HEK293T (cell line): ENCODE data around the gene BEGAIN.

ENCODE experiments used
- CTCF ChIA-PET: fragments of 350-600 bp; formaldehyde crosslinking; extraction: SDS; loops from one replicate; lab custom pipeline; 2021; ENCODE audit warnings: antibody characterized with exemption, inconsistent platforms; lab: Yijun Ruan, JAX
- POLR2A ChIA-PET: fragments of 350-600 bp; formaldehyde crosslinking; extraction: SDS; loops from one replicate; lab custom pipeline; 2020; ENCODE audit warnings: antibody characterized with exemption, inconsistent platforms; lab: Yijun Ruan, JAX
- DNase-seq: peaks from one replicate; pipeline ENCODE4 v3.0.0; 2012; ENCODE audit warnings: mixed read lengths; ENCODE audit errors: extremely low spot score
- ARNT ChIP-seq: fragments of 450-650 bp; IDR thresholded peaks from 2 replicates; pipeline ENCODE4 v1.6.1; 2017; ENCODE audit warnings: mild to moderate bottlenecking
- BHLHE40 ChIP-seq: fragments of 450-650 bp; IDR thresholded peaks from 2 replicates; pipeline ENCODE4 v1.6.1; 2016; ENCODE audit warnings: mild to moderate bottlenecking, moderate library complexity, borderline replicate concordance
- ELF4 ChIP-seq: fragments of 450-650 bp; IDR thresholded peaks from 2 replicates; pipeline ENCODE4 v1.6.1; 2017; ENCODE audit warnings: antibody characterized with exemption
- FOXA1 ChIP-seq: fragments of 450-650 bp; IDR thresholded peaks from 2 replicates; pipeline ENCODE4 v1.6.1; 2016; ENCODE audit warnings: mild to moderate bottlenecking
- FOXK2 ChIP-seq: fragments of 450-650 bp; IDR thresholded peaks from 2 replicates; pipeline ENCODE4 v1.6.1; 2016; ENCODE audit warnings: mild to moderate bottlenecking
- FOXM1 ChIP-seq: fragments of 450-650 bp; IDR thresholded peaks from 2 replicates; pipeline ENCODE4 v1.6.1; 2017; ENCODE audit warnings: mild to moderate bottlenecking, borderline replicate concordance
- HDGF ChIP-seq: fragments of 450-650 bp; IDR thresholded peaks from 2 replicates; pipeline ENCODE4 v1.6.1; 2017; ENCODE audit warnings: antibody characterized with exemption, borderline replicate concordance
- L3MBTL2 ChIP-seq: fragments of 450-650 bp; conservative IDR thresholded peaks from 2 replicates; pipeline ENCODE4 v1.6.1; 2016; ENCODE audit warnings: mild to moderate bottlenecking
- LEF1 ChIP-seq: fragments of 450-650 bp; IDR thresholded peaks from 2 replicates; pipeline ENCODE4 v1.6.1; 2017; ENCODE audit warnings: mild to moderate bottlenecking, borderline replicate concordance
- NFRKB ChIP-seq: fragments of 450-650 bp; IDR thresholded peaks from 2 replicates; pipeline ENCODE4 v1.6.1; 2016; ENCODE audit warnings: mild to moderate bottlenecking, moderate library complexity
- SP1 ChIP-seq: fragments of 450-650 bp; IDR thresholded peaks from 2 replicates; pipeline ENCODE4 v1.6.1; 2017
- SUZ12 ChIP-seq: fragments of 450-650 bp; IDR thresholded peaks from 2 replicates; pipeline ENCODE4 v1.6.1; 2016; ENCODE audit warnings: mild to moderate bottlenecking
- TARDBP ChIP-seq: fragments of 450-650 bp; IDR thresholded peaks from 2 replicates; pipeline ENCODE4 v1.6.1; 2016
- ZNF384 ChIP-seq: fragments of 450-650 bp; IDR thresholded peaks from 2 replicates; pipeline ENCODE4 v1.6.1; 2016
- TF ChIP-seq, protein P1 (sequence below): fragments of 450-650 bp; IDR thresholded peaks from 2 replicates; pipeline ENCODE4 v1.6.1; 2016

The BEGAIN gene

DNA sequence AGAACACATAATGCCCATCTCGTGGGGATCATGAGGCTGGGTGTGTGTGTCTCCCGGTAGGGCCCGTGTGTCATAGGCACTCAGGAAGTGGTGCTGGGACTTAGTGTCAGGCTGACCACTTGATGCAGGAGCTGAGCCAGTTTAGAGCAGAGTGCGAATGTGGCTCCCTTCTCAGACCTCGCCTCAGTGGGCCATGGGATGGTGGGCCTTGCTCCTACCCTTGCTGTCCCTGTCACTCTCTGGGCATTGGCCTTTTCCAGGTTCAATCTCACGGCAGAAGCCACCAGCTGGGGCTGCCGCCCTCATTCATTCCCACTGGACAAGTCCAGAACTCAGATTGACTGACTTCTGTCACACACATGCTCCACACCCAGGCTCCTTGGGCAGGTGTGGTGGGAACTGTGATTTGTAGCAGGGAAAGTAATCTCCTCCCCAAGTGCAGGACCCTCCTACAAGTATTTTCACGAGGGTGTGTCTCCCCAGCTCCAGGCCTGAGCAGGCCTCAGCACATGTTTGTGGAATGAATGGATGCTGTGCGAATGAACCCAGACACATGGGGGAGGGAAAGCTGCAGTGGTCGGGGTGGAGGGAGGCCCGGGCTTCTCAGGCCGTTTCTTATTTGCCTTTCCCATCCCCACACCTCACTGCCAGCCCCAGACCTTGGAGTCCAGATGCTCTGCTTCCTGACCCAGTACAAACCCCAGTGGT lies 54.9 kb downstream of the BEGAIN start:
- no peak for DNase-seq
- ChIA-PET POLR2A (no interaction called here), CTCF (no interaction called here)
- no peak for TF ChIP-seq ARNT
- TF ChIP-seq BHLHE40, result no peak
- TF ChIP-seq FOXM1, result no peak
- TF ChIP-seq FOXK2, result no peak
- no peak for TF ChIP-seq ZNF384
- TF ChIP-seq ELF4, result no peak
- TF ChIP-seq L3MBTL2, result no peak
- TF ChIP-seq TARDBP, result no peak

DNA sequence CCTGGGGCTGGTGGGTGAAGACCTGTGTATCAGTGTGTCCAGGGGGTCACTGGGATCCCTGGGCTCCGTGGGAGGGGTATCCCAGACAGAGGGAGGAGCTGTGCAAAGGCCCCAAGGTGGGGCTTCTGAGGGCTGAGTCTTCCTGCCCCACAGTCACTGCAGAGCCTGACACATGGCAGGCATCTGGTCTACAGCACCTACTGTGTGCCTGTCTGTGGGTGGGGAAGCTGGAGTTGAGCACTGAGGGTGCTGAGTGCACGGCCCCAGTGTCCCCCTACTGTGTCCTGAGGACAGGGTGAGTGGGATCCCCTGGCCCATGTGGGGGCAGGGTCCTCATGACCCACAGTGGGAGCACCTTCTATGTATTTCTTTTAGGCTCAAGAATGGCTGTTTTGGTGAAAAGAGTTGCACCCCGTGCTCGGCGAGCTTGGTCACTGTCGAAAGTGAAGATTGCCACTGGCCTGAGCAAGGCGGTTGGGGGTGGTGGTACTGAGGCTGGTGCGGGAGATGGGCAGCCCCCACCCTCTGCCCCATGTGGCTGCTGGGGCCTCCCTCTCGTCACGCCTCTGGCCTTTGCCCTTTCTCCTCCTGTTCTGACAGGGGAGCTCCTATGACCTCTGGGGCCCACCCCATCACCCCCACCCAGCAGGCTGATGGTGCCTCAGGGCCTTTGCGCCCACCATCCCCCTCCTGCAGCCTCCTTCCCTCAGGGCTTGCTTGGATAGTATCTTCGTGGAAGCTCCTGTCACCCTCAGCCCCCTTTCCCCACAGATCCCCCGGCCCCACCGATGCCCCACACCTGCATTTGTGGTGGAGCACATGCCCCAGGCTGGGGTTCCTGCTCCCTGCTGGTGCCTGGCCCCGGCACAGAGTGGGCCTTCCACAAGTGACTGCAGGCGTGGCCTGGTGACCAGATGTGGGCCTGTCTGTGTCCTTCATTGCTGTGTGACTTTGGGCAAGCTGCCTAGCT lies 55.8 kb downstream of the BEGAIN start:
- no peak for DNase-seq
- POLR2A ChIA-PET, result no interaction called here
- CTCF ChIA-PET, result interaction anchor here (0.6 kb wide), 1 partner anchor 58 kb away, joined by 3 read pairs; no protein-coding TSS in a partner anchor
- no peak for TF ChIP-seq SP1
- no peak for TF ChIP-seq FOXA1
- no peak for TF ChIP-seq ELF4
- TF ChIP-seq SUZ12, result no peak
- TF ChIP-seq TARDBP, result no peak
- TF ChIP-seq BHLHE40, result no peak
- TF ChIP-seq ARNT, result no peak
- no peak for TF ChIP-seq FOXK2
- no peak for TF ChIP-seq ZNF384

DNA sequence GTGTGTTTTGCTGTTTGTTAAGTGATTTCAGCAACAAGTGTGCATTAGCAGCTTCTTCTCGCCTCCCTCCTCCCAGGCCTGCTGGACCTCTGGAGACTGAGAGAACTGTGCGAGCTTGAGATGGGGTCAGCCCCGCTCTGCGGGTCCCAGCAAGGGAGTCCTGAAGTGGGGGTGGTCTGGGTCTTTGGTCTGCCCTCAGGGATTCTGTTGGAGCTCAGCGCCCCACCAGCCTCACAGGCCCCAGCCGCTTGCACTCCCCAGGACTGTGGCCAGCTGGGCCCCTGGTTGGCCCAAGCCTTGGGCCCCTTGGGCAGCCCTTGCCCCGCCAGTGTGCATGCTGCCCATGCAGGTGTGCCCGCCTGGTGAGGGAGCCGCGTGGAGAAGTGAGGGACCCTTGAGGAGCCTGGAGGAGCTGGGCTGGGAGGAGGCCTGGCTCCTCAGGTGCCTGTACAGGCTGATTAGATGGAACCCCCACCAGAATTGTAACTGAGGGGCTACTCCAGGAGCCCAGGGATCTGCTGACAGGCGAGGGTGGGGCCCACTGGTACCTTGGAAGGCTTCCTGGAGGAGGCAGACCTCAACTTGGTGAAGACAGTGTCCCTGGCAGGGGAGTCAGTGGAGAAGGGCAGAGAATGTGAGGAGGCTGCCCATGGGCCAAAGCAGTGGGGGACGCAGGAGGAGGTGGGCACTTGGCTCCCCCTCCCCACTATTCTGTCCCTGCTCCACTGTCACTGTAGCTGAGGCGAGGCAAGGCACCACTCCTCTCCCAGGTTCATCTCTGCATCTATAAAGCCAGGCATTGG lies 56.7 kb downstream of the BEGAIN start:
- ChIA-PET POLR2A (no interaction called here), CTCF (no interaction called here)
- TF ChIP-seq FOXA1, result no peak
- TF ChIP-seq NFRKB, result no peak
- no peak for TF ChIP-seq HDGF
- TF ChIP-seq ZNF384, result no peak
- TF ChIP-seq ELF4, result no peak
- no peak for TF ChIP-seq L3MBTL2
- no peak for TF ChIP-seq BHLHE40
- no peak for TF ChIP-seq SP1
- no peak for TF ChIP-seq FOXK2
- no peak for DNase-seq

DNA sequence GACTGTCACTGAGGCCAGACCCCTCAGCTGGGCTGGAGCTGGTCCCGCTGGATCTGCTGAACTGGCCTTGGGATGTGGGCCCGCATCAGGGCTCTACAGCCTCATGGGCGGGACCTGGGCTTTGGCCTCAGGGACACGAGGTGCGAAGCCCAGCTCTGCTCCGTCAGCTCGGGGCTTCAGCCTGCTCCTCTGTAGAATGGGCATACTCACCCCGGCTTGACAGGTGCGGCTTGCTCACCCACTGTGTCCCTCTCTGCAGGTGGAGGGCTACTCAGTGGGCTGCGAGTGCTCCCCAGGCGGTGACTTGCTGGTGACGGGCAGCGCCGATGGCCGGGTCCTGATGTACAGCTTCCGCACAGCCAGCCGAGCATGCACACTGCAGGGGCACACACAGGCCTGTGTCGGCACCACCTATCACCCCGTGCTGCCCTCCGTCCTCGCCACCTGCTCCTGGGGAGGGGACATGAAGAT lies 57.6 kb downstream of the BEGAIN start:
- ChIA-PET POLR2A (no interaction called here), CTCF (no interaction called here)
- no peak for TF ChIP-seq ELF4
- no peak for TF ChIP-seq SUZ12
- no peak for TF ChIP-seq SP1
- TF ChIP-seq NFRKB, result no peak
- TF ChIP-seq LEF1, result no peak
- TF ChIP-seq FOXA1, result no peak
- TF ChIP-seq ZNF384, result no peak
- TF ChIP-seq, protein P1, sequence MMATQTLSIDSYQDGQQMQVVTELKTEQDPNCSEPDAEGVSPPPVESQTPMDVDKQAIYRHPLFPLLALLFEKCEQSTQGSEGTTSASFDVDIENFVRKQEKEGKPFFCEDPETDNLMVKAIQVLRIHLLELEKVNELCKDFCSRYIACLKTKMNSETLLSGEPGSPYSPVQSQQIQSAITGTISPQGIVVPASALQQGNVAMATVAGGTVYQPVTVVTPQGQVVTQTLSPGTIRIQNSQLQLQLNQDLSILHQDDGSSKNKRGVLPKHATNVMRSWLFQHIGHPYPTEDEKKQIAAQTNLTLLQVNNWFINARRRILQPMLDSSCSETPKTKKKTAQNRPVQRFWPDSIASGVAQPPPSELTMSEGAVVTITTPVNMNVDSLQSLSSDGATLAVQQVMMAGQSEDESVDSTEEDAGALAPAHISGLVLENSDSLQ, result no peak
- no peak for TF ChIP-seq ARNT
- no peak for DNase-seq

DNA sequence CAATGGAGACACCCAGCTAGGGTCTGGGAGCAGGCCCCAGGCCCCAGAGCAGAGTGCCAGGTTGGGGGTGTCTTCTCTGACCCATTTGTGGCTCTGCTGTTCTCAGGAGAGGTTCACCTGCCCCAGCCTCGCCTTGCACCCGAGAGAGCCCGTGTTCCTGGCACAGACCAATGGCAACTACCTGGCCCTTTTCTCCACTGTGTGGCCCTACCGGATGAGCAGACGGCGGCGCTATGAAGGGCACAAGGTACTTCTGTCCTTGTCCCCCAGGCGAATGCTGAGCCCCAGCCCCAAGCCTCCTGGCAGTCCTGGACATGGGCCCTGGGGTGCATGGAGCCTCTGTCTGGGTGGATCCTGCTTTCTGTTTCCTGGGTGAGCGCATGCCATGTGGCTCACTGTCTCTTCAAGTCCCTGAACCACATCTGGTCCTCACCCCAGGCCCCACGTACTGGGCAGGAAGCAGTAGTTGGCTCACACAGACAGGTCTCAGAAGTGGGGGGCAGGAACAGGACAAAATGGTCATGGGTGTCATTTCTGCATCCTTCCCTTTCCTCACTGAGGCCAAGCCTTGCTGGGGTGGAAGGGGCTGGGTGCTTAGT lies 58.2 kb downstream of the BEGAIN start:
- CTCF ChIA-PET, result no interaction called here
- TF ChIP-seq SUZ12 (no peak), ELF4 (no peak), ZNF384 (no peak), SP1 (no peak), NFRKB (no peak), FOXM1 (no peak), ARNT (no peak), FOXK2 (no peak), BHLHE40 (no peak)
- no peak for DNase-seq
- POLR2A ChIA-PET, result no interaction called here

DNA sequence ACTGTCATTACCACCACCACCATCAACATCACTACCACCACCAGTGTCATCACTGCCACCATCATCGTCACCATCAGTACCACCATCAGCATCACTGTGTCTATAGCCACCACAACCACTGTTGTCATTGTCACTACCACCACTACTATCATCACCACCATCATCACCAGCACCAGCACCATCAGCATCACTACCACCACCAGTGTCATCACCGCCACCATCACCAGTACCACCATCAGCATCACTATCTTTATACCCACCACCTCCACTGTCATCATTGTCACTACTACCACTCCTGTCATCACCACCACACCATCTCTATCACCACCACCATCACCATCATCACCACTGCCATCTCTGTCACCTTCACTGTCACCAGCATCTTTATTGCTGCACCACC lies 60.6 kb downstream of the BEGAIN start:
- ChIA-PET POLR2A (no interaction called here), CTCF (no interaction called here)
- no peak for DNase-seq
- TF ChIP-seq FOXM1, result no peak
- TF ChIP-seq, protein P1, result no peak
- no peak for TF ChIP-seq L3MBTL2
